SK-N-SH treated with all-trans-retinoic acid at 6 μM for 48 hours (cell line): ENCODE measurements around the gene AOPEP.

Experiments
- ATAC-seq: fragments of 200-7000 bp; cut with Tn5 transposase; 3 replicates; pipeline ENCODE4 v1.9.1; 2020; ENCODE audit warnings: mild to moderate bottlenecking, moderate library complexity
- ARNTL ChIP-seq: fragments of 450-650 bp; formaldehyde crosslinking; IDR thresholded peaks from 2 replicates; pipeline ENCODE4 v1.5.0; 2020; ENCODE audit warnings: low read depth, mild to moderate bottlenecking, moderate library complexity, borderline replicate concordance
- BACH2 ChIP-seq: fragments of 250-450 bp; sonication (Bioruptor Pico); IDR thresholded peaks from 2 replicates; pipeline ENCODE4 v1.9.0; 2021; ENCODE audit warnings: mild to moderate bottlenecking, borderline replicate concordance
- CREB5 ChIP-seq: fragments of 250-450 bp; sonication (Bioruptor Pico); IDR thresholded peaks from 2 replicates; pipeline ENCODE4 v1.5.1; 2020; ENCODE audit warnings: low read depth, mild to moderate bottlenecking, moderate library complexity
- CSDC2 ChIP-seq: fragments of 250-450 bp; sonication (Bioruptor Pico); IDR thresholded peaks from 2 replicates; pipeline ENCODE4 v1.5.0; 2020; ENCODE audit warnings: mild to moderate bottlenecking, moderate library complexity
- CSRNP3 ChIP-seq: fragments of 250-450 bp; sonication (Bioruptor Pico); IDR thresholded peaks from 2 replicates; pipeline ENCODE4 v1.5.1; 2021; ENCODE audit warnings: mild to moderate bottlenecking, moderate library complexity
- ESRRG ChIP-seq: fragments of 250-450 bp; sonication (Bioruptor Pico); IDR thresholded peaks from 2 replicates; pipeline ENCODE4 v1.6.1; 2021; ENCODE audit warnings: mild to moderate bottlenecking
- GLIS3 ChIP-seq: fragments of 250-450 bp; sonication (Bioruptor Pico); IDR thresholded peaks from 2 replicates; pipeline ENCODE4 v1.5.0; 2020; ENCODE audit warnings: mild to moderate bottlenecking, moderate library complexity
- ISL1 ChIP-seq: fragments of 250-450 bp; sonication (Bioruptor Pico); IDR thresholded peaks from 2 replicates; pipeline ENCODE4 v2.1.2; 2022; ENCODE audit warnings: mild to moderate bottlenecking, moderate library complexity
- OSR1 ChIP-seq: fragments of 250-450 bp; sonication (Bioruptor Pico); IDR thresholded peaks from 2 replicates; pipeline ENCODE4 v1.8.0; 2022; ENCODE audit warnings: moderate library complexity, mild to moderate bottlenecking, inconsistent platforms
- PATZ1 ChIP-seq: fragments of 250-450 bp; sonication (Bioruptor Pico); IDR thresholded peaks from 2 replicates; pipeline ENCODE4 v1.8.0; 2020; ENCODE audit warnings: mild to moderate bottlenecking, moderate library complexity, borderline replicate concordance
- POU6F1 ChIP-seq: fragments of 250-450 bp; sonication (Bioruptor Pico); IDR thresholded peaks from 2 replicates; pipeline ENCODE4 v1.8.0; 2021; ENCODE audit warnings: low read depth, mild to moderate bottlenecking, moderate library complexity, borderline replicate concordance
- PPARA ChIP-seq: fragments of 250-450 bp; sonication (Bioruptor Pico); IDR thresholded peaks from 2 replicates; pipeline ENCODE4 v1.5.0; 2020; ENCODE audit warnings: mild to moderate bottlenecking, borderline replicate concordance
- RARB ChIP-seq: fragments of 250-450 bp; sonication (Bioruptor Pico); IDR thresholded peaks from 2 replicates; pipeline ENCODE4 v1.8.0; 2021; ENCODE audit warnings: mild to moderate bottlenecking, moderate library complexity
- SNAI2 ChIP-seq: fragments of 250-450 bp; sonication (Bioruptor Pico); IDR thresholded peaks from 2 replicates; pipeline ENCODE4 v1.5.0; 2020; ENCODE audit warnings: mild to moderate bottlenecking, moderate library complexity
- TCF4 ChIP-seq: fragments of 250-450 bp; sonication (Bioruptor Pico); IDR thresholded peaks from 2 replicates; pipeline ENCODE4 v1.8.0; 2021; ENCODE audit warnings: mild to moderate bottlenecking, moderate library complexity, borderline replicate concordance
- TOX ChIP-seq: fragments of 250-450 bp; sonication (Bioruptor Pico); IDR thresholded peaks from 2 replicates; pipeline ENCODE4 v1.8.0; 2021; ENCODE audit warnings: mild to moderate bottlenecking, moderate library complexity, borderline replicate concordance
- TSHZ2 ChIP-seq: fragments of 250-450 bp; sonication (Bioruptor Pico); IDR thresholded peaks from 2 replicates; pipeline ENCODE4 v1.5.0; 2020; ENCODE audit warnings: mild to moderate bottlenecking, moderate library complexity
- ZC3H10 ChIP-seq: fragments of 250-450 bp; sonication (Bioruptor Pico); IDR thresholded peaks from 2 replicates; pipeline ENCODE4 v1.5.1; 2021; ENCODE audit warnings: mild to moderate bottlenecking, moderate library complexity
- ZFP3 ChIP-seq: fragments of 250-450 bp; sonication (Bioruptor Pico); IDR thresholded peaks from 2 replicates; pipeline ENCODE4 v1.5.0; 2020; ENCODE audit warnings: mild to moderate bottlenecking, moderate library complexity
- ZFP30 ChIP-seq: fragments of 450-650 bp; formaldehyde crosslinking; IDR thresholded peaks from 2 replicates; pipeline ENCODE4 v1.5.0; 2022; ENCODE audit warnings: mild to moderate bottlenecking, moderate library complexity
- ZNF565 ChIP-seq: fragments of 450-650 bp; formaldehyde crosslinking; conservative IDR thresholded peaks from 2 replicates; pipeline ENCODE4 v1.5.0; 2020; ENCODE audit warnings: low read depth, mild to moderate bottlenecking, moderate library complexity
- ZNF70 ChIP-seq: fragments of 450-650 bp; formaldehyde crosslinking; IDR thresholded peaks from 2 replicates; pipeline ENCODE4 v1.5.0; 2020; ENCODE audit warnings: mild to moderate bottlenecking, moderate library complexity
- ZNF8 ChIP-seq: fragments of 450-650 bp; formaldehyde crosslinking; IDR thresholded peaks from 2 replicates; pipeline ENCODE4 v1.5.0; 2020; ENCODE audit warnings: mild to moderate bottlenecking, moderate library complexity

Gene AOPEP

GRCh38 chr9:94867842-94868312, 141.4 kb downstream of the AOPEP start (continued):
- no peak for TF ChIP-seq ZNF70 (CRISPR knock-in tag)

- TF ChIP-seq SNAI2 (CRISPR knock-in tag), result no peak
- no peak for TF ChIP-seq ZNF8
- TF ChIP-seq TOX (CRISPR knock-in tag), result no peak
- TF ChIP-seq PATZ1 (CRISPR knock-in tag), result no peak
- TF ChIP-seq ZC3H10 (CRISPR knock-in tag), result no peak
- no peak for TF ChIP-seq RARB (CRISPR knock-in tag)
- TF ChIP-seq ZNF70 (CRISPR knock-in tag), result no peak
- no peak for TF ChIP-seq ZFP3 (CRISPR knock-in tag)
- ATAC-seq, result no peak
Measured at GRCh38 chr9:94868464-94868863, 142.0 kb downstream of the AOPEP start.

GRCh38 chr9:94869415-94869843, 142.9 kb downstream of the AOPEP start:
- ATAC-seq, result peak; percentile 25
- peak; percentile 26; the same call in 1 of the 2 replicates for TF ChIP-seq POU6F1 (CRISPR knock-in tag)
- peak; percentile 58 for TF ChIP-seq ZNF70 (CRISPR knock-in tag)
- TF ChIP-seq ZFP3 (CRISPR knock-in tag), result no peak
- TF ChIP-seq ZNF8, result no peak
- no peak for TF ChIP-seq OSR1 (CRISPR knock-in tag)
- TF ChIP-seq TCF4, result peak; percentile 79; the same call in 1 of the 2 replicates
- TF ChIP-seq CSDC2 (CRISPR knock-in tag), result no peak
- TF ChIP-seq ZNF565 (CRISPR knock-in tag), result 0 out of 2 replicates have a peak, but pooled peaks have one; percentile 53
- TF ChIP-seq RARB (CRISPR knock-in tag), result no peak
- no peak for TF ChIP-seq ESRRG
- TF ChIP-seq GLIS3, result no peak
- TF ChIP-seq PPARA (CRISPR knock-in tag), result no peak
- no peak for TF ChIP-seq ZFP30 (CRISPR knock-in tag)
- TF ChIP-seq PATZ1 (CRISPR knock-in tag), result peak; percentile 61; the same call in 1 of the 2 replicates
- 0 out of 2 replicates have a peak, but pooled peaks have one; percentile 48 for TF ChIP-seq SNAI2 (CRISPR knock-in tag)
- no peak for TF ChIP-seq BACH2 (CRISPR knock-in tag)
- peak; percentile 87 for TF ChIP-seq ISL1 (CRISPR knock-in tag)
- no peak for TF ChIP-seq ARNTL
- peak; percentile 93 for TF ChIP-seq TOX (CRISPR knock-in tag)
- no peak; the same call in 1 of the 2 replicates for TF ChIP-seq CSRNP3 (CRISPR knock-in tag)
- TF ChIP-seq ZC3H10 (CRISPR knock-in tag), result peak; percentile 89
- no peak for TF ChIP-seq CREB5 (CRISPR knock-in tag)
- TF ChIP-seq TSHZ2 (CRISPR knock-in tag), result peak; percentile 89
